Common myeloid progenitor, CD34-positive (primary cell): ENCODE results near the gene DNLZ.
"Not testable (repeated sequence)": the region's sequence is repeated elsewhere in the genome, so short reads cannot be mapped to it uniquely, and the experiment has no call there.

Experiments used
- CTCF ChIA-PET: fragments of 350-600 bp; sonication (Branson Sonifier 250); formaldehyde crosslinking; loops from one replicate; lab custom pipeline; 2021; ENCODE audit warnings: antibody characterized with exemption; lab: Charles Lee
- POLR2A ChIA-PET: fragments of 350-600 bp; sonication (Branson Sonifier 250); formaldehyde crosslinking; loops from one replicate; lab custom pipeline; 2021; ENCODE audit warnings: antibody characterized with exemption; lab: Charles Lee
- DNase-seq, 3 donors: peaks; one replicate each; pipeline versions ENCODE4 v3.0.0 to v3.0.0-alpha.2; 2013
- H3K27ac ChIP-seq, 2 experiments: 1 replicate in 1 of 2; 2 replicates in 1 of 2; pipeline ENCODE4 v1.7.0; 2013; ENCODE audit warnings: inconsistent platforms in 2 of 2, low read length in 2 of 2, mild to moderate bottlenecking in 2 of 2, low read depth in 1 of 2, moderate library complexity in 1 of 2; ENCODE audit not compliant: severe bottlenecking in 2 of 2, insufficient read depth in 1 of 2, poor library complexity in 1 of 2
- H3K27me3 ChIP-seq, 5 experiments: replicated peaks in 2 of 5; 1 replicate in 3 of 5; 2 replicates in 2 of 5; pipeline versions ENCODE4 v1.6.1 to v1.7.0; 2013; ENCODE audit warnings: low read length in 4 of 5, mild to moderate bottlenecking in 2 of 5, moderate library complexity in 2 of 5, inconsistent platforms in 1 of 5; ENCODE audit not compliant: insufficient read depth in 5 of 5, control insufficient read depth in 4 of 5
- H3K36me3 ChIP-seq, 4 experiments: 1 replicate in 2 of 4; 2 replicates in 2 of 4; pipeline versions ENCODE4 v1.6.1 to v1.7.0; 2013; ENCODE audit warnings: low read length in 3 of 4, control low read depth in 1 of 4, mild to moderate bottlenecking in 1 of 4; ENCODE audit not compliant: control insufficient read depth in 4 of 4, insufficient read depth in 4 of 4
- H3K4me1 ChIP-seq, 4 experiments: 1 replicate in 3 of 4; 2 replicates in 1 of 4; pipeline versions ENCODE4 v1.6.1 to v1.7.1; 2013; ENCODE audit warnings: low read length in 3 of 4, mild to moderate bottlenecking in 3 of 4, control low read depth in 1 of 4, inconsistent platforms in 1 of 4, moderate library complexity in 1 of 4; ENCODE audit not compliant: control insufficient read depth in 4 of 4, insufficient read depth in 4 of 4; ENCODE audit errors: control extremely low read depth in 1 of 4
- H3K4me3 ChIP-seq, 7 experiments: 1 replicate in 4 of 7; 2 replicates in 3 of 7; pipeline versions ENCODE4 v1.5.1 to v1.7.0; 2013; ENCODE audit warnings: mild to moderate bottlenecking in 7 of 7, low read length in 6 of 7, moderate library complexity in 6 of 7, inconsistent platforms in 2 of 7, low read depth in 2 of 7, control low read depth in 1 of 7; ENCODE audit not compliant: insufficient read depth in 4 of 7, control insufficient read depth in 1 of 7; ENCODE audit errors: extremely low read depth in 1 of 7
- H3K9me3 ChIP-seq, 5 experiments: 1 replicate in 4 of 5; 2 replicates in 1 of 5; pipeline versions ENCODE4 v1.6.1 to v1.7.1; 2013; ENCODE audit warnings: low read length in 4 of 5, mild to moderate bottlenecking in 2 of 5, inconsistent platforms in 1 of 5, low read depth in 1 of 5, moderate library complexity in 1 of 5; ENCODE audit not compliant: control insufficient read depth in 4 of 5, insufficient read depth in 2 of 5; ENCODE audit errors: control extremely low read depth in 1 of 5
- WGBS: methylation state at CpG from one replicate; pipeline ENCODE4 v1.1.5; 2013; ENCODE audit not compliant: insufficient coverage; 5-methylcytosine and 5-hydroxymethylcytosine counted together

The DNLZ gene

GRCh38 chr9:136319955-136320354 is 43.6 kb downstream of the DNLZ start:
- no CpG with 5 or more reads among the region's 3 CpGs for WGBS
- CTCF ChIA-PET: interaction anchor here (0.9 to 1.2 kb wide), 3 partner anchors 9 to 44 kb away, joined by 3 to 4 read pairs (median 3); partner anchors contain the start of gene DNLZ
- peaks cover 0 to 28% (median 22%) of the 10 kb centered on the region in 4 experiments for H3K4me1 ChIP-seq

DNA sequence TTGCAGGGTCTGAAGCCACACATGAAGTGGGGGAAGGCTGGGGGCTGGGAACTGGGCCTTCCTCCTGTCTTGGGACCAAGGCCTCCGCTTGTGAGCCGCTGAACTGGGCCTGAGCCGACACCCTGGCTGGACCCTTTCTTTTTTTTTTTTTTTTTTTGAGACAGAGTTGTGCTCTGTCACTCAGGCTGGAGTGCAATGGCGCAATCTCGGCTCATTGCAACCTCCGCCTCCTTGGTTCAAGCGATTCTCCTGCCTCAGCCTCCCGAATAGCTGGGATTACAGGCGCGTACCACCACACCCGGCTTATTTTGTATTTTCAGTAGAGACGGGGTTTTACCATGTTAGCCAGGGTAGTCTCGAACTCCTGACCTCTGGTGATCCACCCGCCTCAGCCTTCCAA is 44.3 kb downstream of the DNLZ start:
- 100% methylated on average over 8 of the region's 14 CpGs for WGBS
- not testable (repeated sequence) for H3K36me3 ChIP-seq, H3K4me3 ChIP-seq, H3K27me3 ChIP-seq, DNase-seq, H3K27ac ChIP-seq
- ChIA-PET POLR2A (interaction anchor here (1.4 kb wide), 1 partner anchor 48 kb away, joined by 4 read pairs; no protein-coding TSS in a partner anchor), CTCF (interaction anchor here (0.9 to 1.2 kb wide), 3 partner anchors 8 to 44 kb away, joined by 3 to 4 read pairs (median 3); partner anchors contain the start of gene DNLZ)
- Histone ChIP-seq H3K4me1 (peaks cover 0 to 22% (median 14%) of the 10 kb centered on the region in 4 experiments), H3K9me3 (peaks cover 0 to 16% (median 3%) of the 10 kb centered on the region in 5 experiments)

More at GRCh38 chr9:136319955-136320354, 43.6 kb downstream of the DNLZ start:
- not testable (repeated sequence) for H3K27ac ChIP-seq, H3K36me3 ChIP-seq, H3K27me3 ChIP-seq, DNase-seq, H3K4me3 ChIP-seq
- H3K9me3 ChIP-seq: peaks cover 0 to 12% (median 3%) of the 10 kb centered on the region in 5 experiments
- POLR2A ChIA-PET: interaction anchor here (1.4 kb wide), 1 partner anchor 48 kb away, joined by 4 read pairs; no protein-coding TSS in a partner anchor

DNA sequence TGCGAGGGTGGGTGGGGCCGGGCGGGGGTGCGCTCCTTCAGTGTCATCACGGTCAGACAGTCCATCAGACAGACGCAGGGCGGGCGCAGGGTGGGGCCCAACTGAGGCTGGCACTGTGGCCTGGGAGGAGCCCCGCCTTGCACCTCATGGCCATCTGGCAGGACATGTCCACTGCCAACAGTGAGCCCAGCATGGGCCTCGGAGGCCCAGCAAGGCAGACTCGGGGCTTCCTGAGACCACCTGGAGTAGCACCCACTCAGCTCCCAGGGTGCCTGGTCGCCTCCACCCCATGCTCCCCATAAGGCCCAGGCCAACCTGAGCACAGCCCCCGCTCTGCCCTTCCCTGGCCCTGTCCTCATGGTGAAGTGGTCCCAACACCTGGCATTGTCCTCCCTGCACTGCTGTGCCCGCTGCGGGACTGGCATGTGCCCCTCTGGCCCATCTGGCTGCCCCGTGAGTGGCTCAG is 44.7 kb downstream of the DNLZ start:
- no peaks in the 10 kb centered on the region for H3K27me3 ChIP-seq
- peaks cover 0 to 16% (median 3%) of the 10 kb centered on the region in 5 experiments for H3K9me3 ChIP-seq
- WGBS: over 99% methylated on average over 10 of the region's 16 CpGs
- ChIA-PET POLR2A (no interaction called here), CTCF (interaction anchor here (0.9 to 1.1 kb wide), 2 partner anchors 24 to 41 kb away, joined by 3 read pairs; no protein-coding TSS in a partner anchor)
- no peak overlapping the region for H3K27ac ChIP-seq
- no peak overlapping the region for H3K4me3 ChIP-seq
- H3K36me3 ChIP-seq: no peaks in the 10 kb centered on the region
- no peak for DNase-seq
- H3K4me1 ChIP-seq: peaks cover 0 to 18% (median 10%) of the 10 kb centered on the region in 4 experiments

DNA sequence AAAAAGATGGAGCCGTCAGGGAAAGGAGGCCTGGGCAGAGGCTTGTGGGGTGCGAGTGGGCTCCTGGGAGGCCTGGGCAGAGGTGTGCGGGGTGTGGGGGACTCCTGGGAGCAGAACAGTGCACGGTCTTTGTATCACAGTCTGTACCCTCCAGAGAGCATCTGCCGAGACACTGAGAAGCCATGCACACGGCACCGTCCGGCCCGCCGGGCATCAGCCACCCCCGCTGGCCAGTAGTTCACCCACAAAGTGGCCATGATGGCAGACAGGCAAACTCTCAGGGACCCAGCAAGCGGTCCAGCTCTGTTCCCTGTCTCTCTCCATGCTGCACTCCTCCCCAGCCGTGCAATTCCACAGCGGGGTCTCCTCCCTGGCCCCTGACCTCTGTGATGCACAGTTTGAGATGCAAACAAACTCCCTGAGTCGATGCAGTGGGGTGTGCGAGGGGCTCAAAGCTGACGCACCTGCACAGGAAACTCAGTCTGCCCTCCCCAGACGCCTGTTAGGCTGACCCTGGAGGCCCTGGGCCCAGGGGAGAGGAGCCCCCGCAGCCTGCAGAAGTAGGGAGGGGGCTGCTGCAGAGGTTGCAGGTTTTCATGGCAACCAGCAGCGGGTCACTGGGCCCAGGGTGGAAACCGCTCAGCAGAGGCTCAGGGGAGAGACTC is 45.3 kb downstream of the DNLZ start:
- no peak for DNase-seq
- no peaks in the 10 kb centered on the region for H3K36me3 ChIP-seq
- H3K27ac ChIP-seq: no peak overlapping the region
- POLR2A ChIA-PET: no interaction called here
- 90% methylated on average over 19 of the region's 21 CpGs for WGBS
- H3K27me3 ChIP-seq: no peaks in the 10 kb centered on the region
- no peak overlapping the region for H3K4me3 ChIP-seq
- CTCF ChIA-PET: interaction anchor here (1.1 kb wide), 1 partner anchor 42 kb away, joined by 3 read pairs; no protein-coding TSS in a partner anchor
- H3K4me1 ChIP-seq: peaks cover 0 to 17% (median 6%) of the 10 kb centered on the region in 4 experiments
- peaks cover 0 to 16% (median 3%) of the 10 kb centered on the region in 5 experiments for H3K9me3 ChIP-seq

DNA sequence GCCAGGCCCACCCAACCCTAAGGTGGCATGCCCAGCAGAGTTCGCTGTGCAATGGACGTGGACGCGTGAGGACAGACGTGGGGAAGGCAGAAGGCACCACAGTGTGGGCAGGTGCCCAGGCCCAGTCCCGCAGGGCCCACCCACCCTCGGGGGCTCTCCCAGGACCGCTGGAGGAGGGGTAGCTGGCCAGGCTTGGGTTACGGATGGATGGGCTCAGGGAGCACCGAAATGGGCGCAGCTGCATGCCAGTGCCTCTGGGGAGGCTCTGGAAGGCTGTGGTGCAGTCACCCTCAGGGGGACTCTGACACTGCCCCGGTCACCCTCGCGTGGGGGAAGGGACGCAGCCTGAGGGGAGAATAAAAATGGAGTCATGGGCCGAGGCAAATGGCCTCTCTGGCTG is 45.8 kb downstream of the DNLZ start:
- WGBS: 96% methylated on average over 11 of the region's 16 CpGs
- Histone ChIP-seq H3K4me3 (no peak overlapping the region), H3K4me1 (peaks cover 0 to 12% (median 4%) of the 10 kb centered on the region in 4 experiments), H3K36me3 (no peaks in the 10 kb centered on the region), H3K27me3 (no peaks in the 10 kb centered on the region), H3K27ac (no peak overlapping the region), H3K9me3 (peaks cover 0 to 16% (median 3%) of the 10 kb centered on the region in 5 experiments)
- CTCF ChIA-PET: interaction anchor here (1.1 kb wide), 1 partner anchor 42 kb away, joined by 3 read pairs; no protein-coding TSS in a partner anchor
- POLR2A ChIA-PET: no interaction called here
- no peak for DNase-seq

GRCh38 chr9:136316896-136317676 is 46.5 kb downstream of the DNLZ start:
- Histone ChIP-seq H3K27ac (no peak overlapping the region), H3K4me3 (no peak overlapping the region), H3K27me3 (no peaks in the 10 kb centered on the region), H3K36me3 (no peaks in the 10 kb centered on the region), H3K4me1 (peaks cover 0 to 10% (median 4%) of the 10 kb centered on the region in 4 experiments), H3K9me3 (peaks cover 0 to 16% (median 3%) of the 10 kb centered on the region in 5 experiments)
- DNase-seq: no peak
- 98% methylated on average over 13 of the region's 13 CpGs for WGBS
- ChIA-PET CTCF (no interaction called here), POLR2A (no interaction called here)
